Chondrocyte (in vitro differentiated cells): Measurements from ENCODE around the gene ITPRIPL2. TPM values are rescaled to one million over a fixed set of nuclear protein-coding genes. Genes with fewer than 3 reads are reported as not detected.

Experiments
- DNase-seq: peaks from one replicate; pipeline ENCODE4 v3.0.0; 2021; ENCODE audit warnings: mixed read lengths, low spot score
- H3K27ac Mint-ChIP-seq: one replicate; pipeline ENCODE4 v1.8.0; 2021; ENCODE audit warnings: mild to moderate bottlenecking, moderate library complexity, mixed read lengths; ENCODE audit not compliant: unreplicated experiment
- H3K27me3 Mint-ChIP-seq: 2 replicates; pipeline ENCODE4 v1.8.0; 2021; ENCODE audit warnings: low read depth, mixed read lengths
- H3K36me3 Mint-ChIP-seq: 2 replicates; pipeline ENCODE4 v1.8.0; 2021; ENCODE audit warnings: low read depth, mixed read lengths
- H3K4me1 Mint-ChIP-seq: 2 replicates; pipeline ENCODE4 v1.8.0; 2021; ENCODE audit warnings: low read depth, mild to moderate bottlenecking, mixed read lengths
- H3K4me3 Mint-ChIP-seq: one replicate; pipeline ENCODE4 v1.8.0; 2021; ENCODE audit warnings: mild to moderate bottlenecking, moderate library complexity, mixed read lengths; ENCODE audit not compliant: unreplicated experiment
- H3K9me3 Mint-ChIP-seq: 2 replicates; pipeline ENCODE4 v1.8.0; 2021; ENCODE audit warnings: low read depth, mixed read lengths
- CTCF ChIP-seq: fragments of 200-600 bp; sonication (generic); IDR thresholded peaks from 2 replicates; pipeline ENCODE4 v1.5.0; 2021; ENCODE audit warnings: antibody characterized with exemption, mild to moderate bottlenecking, moderate library complexity
- total RNA-seq: library from RNA; stranded (reverse); gene quantifications from 3 replicates; pipeline ENCODE4 v1.2.1, GENCODE V29; 2021

The ITPRIPL2 gene
- total RNA-seq, 1 donor from 2014 or later: 65.0 TPM

GRCh38 chr16:19083670-19084069, 30.1 kb upstream of the ITPRIPL2 start:
- H3K27ac Mint-ChIP-seq: no peak overlapping the region
- no peak overlapping the region for H3K4me3 Mint-ChIP-seq
- no peak for TF ChIP-seq CTCF
- H3K27me3 Mint-ChIP-seq: no peaks in the 10 kb centered on the region
- no peaks in the 10 kb centered on the region for H3K9me3 Mint-ChIP-seq
- H3K4me1 Mint-ChIP-seq: peaks cover 8% of the 10 kb centered on the region
- no peak for DNase-seq
- H3K36me3 Mint-ChIP-seq: peaks cover 6% of the 10 kb centered on the region

GRCh38 chr16:19084139-19084538, 29.6 kb upstream of the ITPRIPL2 start:
- no peak for DNase-seq
- Mint-ChIP-seq H3K9me3 (no peaks in the 10 kb centered on the region), H3K27ac (no peak overlapping the region), H3K36me3 (peaks cover 4% of the 10 kb centered on the region), H3K4me1 (peaks cover 8% of the 10 kb centered on the region), H3K27me3 (no peaks in the 10 kb centered on the region), H3K4me3 (no peak overlapping the region)
- no peak for TF ChIP-seq CTCF

- H3K4me3 Mint-ChIP-seq: no peak overlapping the region
- H3K4me1 Mint-ChIP-seq: peaks cover 8% of the 10 kb centered on the region
- no peaks in the 10 kb centered on the region for H3K27me3 Mint-ChIP-seq
- no peak for DNase-seq
- H3K9me3 Mint-ChIP-seq: no peaks in the 10 kb centered on the region
- H3K27ac Mint-ChIP-seq: no peak overlapping the region
- no peak for TF ChIP-seq CTCF
- peaks cover 4% of the 10 kb centered on the region for H3K36me3 Mint-ChIP-seq
Measured at GRCh38 chr16:19084879-19085278, 28.9 kb upstream of the ITPRIPL2 start.

GRCh38 chr16:19085679-19086200, 28.0 kb upstream of the ITPRIPL2 start:
- Mint-ChIP-seq H3K9me3 (no peaks in the 10 kb centered on the region), H3K4me3 (no peak overlapping the region), H3K27me3 (no peaks in the 10 kb centered on the region), H3K36me3 (peaks cover 4% of the 10 kb centered on the region), H3K27ac (no peak overlapping the region), H3K4me1 (peaks cover 8% of the 10 kb centered on the region)
- DNase-seq: no peak
- TF ChIP-seq CTCF: no peak

- H3K4me3 Mint-ChIP-seq: peak overlapping the region; percentile 86
- DNase-seq: peak; percentile 92
- TF ChIP-seq CTCF: peak; percentile 100
- peaks cover 4% of the 10 kb centered on the region for H3K36me3 Mint-ChIP-seq
- H3K27ac Mint-ChIP-seq: peak overlapping the region; percentile 78
- peaks cover 8% of the 10 kb centered on the region for H3K4me1 Mint-ChIP-seq
- no peaks in the 10 kb centered on the region for H3K9me3 Mint-ChIP-seq
- H3K27me3 Mint-ChIP-seq: no peaks in the 10 kb centered on the region
Measured at GRCh38 chr16:19086322-19087199, 27.2 kb upstream of the ITPRIPL2 start.
